GM18520 (cell line): Measurements from ENCODE around the gene CTBS.
"Not testable (repeated sequence)": the region's sequence is repeated elsewhere in the genome, so short reads cannot be mapped to it uniquely, and the experiment has no call there.

Experiments used
- ATAC-seq: cut with Tn5 transposase; IDR thresholded peaks from one replicate; pipeline ENCODE4 v1.9.1; 2021; ENCODE audit not compliant: unreplicated experiment

Gene CTBS

GRCh38 chr1:84585803-84586202 lies 11.6 kb upstream of the CTBS start:
- no peak for ATAC-seq

DNA sequence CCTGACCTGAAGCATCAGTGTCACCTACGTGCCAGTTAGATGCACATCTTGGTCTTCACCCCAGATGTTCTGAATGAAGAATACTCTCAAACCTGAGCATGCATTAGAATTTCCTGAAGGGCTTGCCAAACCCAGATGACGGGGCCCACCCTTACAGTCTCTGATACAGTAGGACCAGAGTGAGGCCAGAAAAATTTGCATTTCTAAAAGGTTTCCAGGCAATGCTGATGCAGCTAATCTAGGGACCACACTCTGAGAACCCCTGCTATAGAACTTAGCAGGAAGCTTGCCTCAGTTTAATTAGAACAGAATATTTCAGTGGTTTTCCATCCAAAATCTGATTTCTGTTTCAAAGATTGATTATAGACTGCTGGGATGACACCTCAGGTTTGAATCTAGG lies 9.9 kb upstream of the CTBS start:
- no peak for ATAC-seq

DNA sequence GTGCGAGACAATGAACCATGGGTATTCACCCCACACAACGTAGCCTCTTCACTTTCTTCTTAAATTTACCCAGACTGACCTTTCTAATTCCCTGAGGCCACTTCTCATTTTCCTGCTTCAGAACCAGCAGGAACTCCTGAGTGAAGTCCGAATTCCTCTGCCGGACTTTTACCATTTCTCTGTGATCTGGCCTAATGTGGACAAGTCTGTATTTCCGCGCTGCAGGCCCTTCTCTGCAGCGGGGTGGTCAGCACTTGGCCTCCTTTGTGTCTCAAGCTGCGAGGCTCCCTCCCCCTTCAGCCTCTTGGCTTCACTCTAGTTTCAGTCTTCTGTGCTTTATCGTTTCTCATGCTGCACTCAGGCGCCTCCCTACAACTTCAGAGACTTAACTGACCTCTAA lies 9.4 kb upstream of the CTBS start:
- ATAC-seq = no peak

DNA sequence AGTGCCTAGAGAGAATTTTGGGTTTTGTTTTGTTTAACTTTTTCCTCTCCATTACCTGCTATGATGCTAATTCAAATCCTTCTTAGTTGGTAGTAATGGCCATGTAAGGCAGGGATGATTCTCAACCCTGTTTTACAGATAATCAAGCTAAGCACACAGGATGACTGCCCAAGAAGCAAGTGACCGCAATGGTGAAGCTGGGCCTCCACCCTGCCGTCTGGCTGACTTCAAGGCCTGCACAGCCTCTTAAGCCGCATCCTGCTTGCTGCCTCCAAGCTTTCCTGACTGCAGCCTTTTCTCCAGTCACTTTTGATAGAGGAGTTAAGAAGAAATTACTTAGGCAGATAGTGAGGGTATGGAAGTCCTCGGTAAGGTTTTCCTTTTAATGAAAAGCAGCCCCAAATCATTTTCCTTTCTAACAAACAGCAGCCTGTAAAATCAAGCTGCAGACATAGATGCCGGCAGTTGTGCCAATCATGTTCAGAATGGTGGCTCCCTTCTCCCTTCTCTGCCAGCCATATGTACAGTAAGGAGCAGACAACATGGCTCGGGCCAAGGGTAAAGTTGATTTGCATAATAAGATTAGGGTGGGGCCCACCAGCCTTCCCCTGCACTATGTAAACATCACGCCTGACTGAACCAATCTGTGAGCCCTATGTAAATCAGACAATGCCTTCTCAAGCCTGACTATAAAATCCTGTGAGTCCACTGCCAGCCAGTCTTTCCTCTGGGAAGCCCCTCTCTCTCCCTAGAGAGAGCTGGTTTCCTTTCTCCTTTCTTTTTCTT lies 8.8 kb upstream of the CTBS start:
- ATAC-seq = no peak

DNA sequence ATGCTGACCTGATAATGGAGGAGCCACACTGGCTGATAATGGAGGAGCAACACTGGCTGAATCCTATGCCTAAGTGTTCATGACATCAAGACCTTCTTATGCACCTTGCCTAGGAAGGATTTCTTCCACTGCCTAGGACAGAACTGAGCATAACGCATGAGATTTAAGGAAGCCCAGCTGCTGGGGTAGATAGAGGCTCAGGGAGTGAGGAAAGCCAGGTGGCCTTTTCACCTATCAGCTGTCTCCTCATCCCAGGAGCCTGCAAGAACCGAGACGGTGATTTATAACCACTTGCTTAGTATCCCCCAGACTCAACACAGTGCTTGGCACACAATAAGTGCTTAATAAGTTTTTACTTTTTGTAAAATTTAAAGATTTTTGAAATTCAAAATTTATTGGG lies 7.4 kb upstream of the CTBS start:
- no peak for ATAC-seq

- ATAC-seq = no peak
These were observed 696 bp upstream of the CTBS start for GRCh38 chr1:84574936-84575335.

- ATAC-seq = no peak
These were observed 716 bp downstream of the CTBS start for GRCh38 chr1:84573481-84573966.

GRCh38 chr1:84571150-84571535 lies 3.1 kb downstream of the CTBS start:
- no peak for ATAC-seq

- ATAC-seq = no peak
These were observed 3.6 kb downstream of the CTBS start for GRCh38 chr1:84570436-84571149.

DNA sequence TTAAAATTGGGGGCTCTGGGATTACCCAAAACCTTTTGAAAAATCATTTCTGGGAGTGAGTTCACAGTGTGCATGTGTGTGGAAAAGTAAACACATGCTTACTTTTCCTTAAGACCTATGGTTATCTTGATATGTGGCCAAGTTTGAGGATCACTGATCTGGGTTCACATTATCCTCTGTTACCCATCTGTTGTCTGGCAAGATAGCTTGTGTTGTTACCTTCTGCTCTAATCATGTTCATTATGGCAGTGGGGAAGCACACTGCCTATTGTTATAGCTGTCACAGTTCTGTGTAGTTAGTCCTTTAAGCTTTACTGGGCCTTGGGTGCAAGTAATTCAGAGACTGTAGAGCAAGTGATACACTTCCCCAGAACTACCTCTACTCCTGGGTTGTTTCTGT lies 5.0 kb downstream of the CTBS start:
- no peak for ATAC-seq

GRCh38 chr1:84550826-84551225 lies 23.4 kb downstream of the CTBS start:
- no peak for ATAC-seq

DNA sequence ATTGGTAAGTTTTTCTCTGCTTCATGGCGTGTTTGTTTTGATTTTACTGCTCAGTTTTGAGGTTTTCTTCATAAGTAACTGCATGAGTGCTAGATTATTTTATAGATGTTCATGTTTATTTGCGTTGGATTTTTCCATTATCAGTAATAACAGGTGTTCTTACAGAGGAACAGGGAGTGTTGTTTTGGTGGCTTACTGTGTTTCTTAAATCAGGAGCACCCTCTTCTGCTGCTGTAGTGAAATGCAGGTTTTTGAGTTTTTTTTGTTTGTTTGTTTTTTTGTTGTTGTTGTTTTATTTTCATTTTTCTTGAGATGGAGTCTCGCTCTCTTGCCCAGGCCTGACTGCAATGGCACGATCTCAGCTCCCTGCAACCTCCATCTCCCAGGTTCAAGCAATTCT lies 32.6 kb downstream of the CTBS start:
- ATAC-seq = no peak

DNA sequence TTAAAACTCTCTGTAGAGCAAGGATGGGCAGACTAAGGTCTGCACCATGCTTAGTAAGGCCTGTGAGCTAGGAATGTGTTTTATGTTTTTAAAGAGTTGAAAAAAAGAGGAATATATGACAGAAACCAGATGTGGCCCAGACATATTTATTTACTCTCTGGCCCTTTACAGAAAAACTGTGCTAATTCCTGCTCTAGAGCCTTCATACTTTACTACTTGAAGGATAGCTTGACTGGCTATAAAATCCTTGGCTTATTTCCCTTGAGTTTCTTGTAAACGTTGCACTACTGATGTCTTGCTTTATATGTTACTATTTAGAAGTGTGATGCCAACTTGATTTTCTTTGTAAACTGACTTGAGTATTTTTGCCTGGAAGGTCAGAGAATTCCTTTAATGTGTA lies 33.5 kb downstream of the CTBS start:
- ATAC-seq = no peak

DNA sequence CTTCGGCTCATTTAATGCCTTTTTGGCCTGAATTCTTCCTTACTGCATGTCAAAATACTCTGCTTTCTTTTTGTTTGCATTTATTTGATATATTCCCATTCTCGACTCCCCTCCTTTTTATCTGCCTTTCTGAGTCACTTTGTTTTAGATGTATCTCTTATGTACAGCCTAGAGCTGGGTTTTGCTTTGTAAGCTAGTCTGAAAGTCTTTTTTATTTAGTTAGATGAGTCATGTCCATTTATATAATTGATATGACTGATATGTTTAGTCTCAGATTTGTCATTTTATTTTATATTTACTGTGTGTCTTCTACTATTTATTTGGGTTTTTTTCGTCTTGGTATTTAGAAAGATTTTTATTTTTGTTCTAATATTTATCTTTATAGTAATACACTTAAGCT lies 34.3 kb downstream of the CTBS start:
- no peak for ATAC-seq

DNA sequence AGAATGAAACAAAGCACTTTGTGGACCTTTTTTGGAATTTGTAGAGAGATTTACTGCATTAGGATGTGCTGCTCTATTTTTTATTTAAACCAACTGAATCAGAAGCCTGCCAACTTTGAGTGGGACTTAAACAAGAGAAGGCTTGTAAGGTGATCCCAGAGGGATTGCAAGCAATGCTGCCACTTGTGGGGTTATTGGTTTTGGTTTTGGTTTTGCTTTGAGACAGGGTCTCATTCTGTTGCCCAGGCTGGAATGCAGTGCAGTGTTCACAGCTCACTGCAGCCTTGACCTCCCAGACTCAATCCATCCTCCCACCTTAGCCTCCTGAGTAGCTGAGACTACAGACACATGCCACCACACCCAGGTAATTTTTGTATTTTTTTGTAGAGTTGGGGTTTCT lies 35.6 kb downstream of the CTBS start:
- peak; percentile 40 for ATAC-seq

DNA sequence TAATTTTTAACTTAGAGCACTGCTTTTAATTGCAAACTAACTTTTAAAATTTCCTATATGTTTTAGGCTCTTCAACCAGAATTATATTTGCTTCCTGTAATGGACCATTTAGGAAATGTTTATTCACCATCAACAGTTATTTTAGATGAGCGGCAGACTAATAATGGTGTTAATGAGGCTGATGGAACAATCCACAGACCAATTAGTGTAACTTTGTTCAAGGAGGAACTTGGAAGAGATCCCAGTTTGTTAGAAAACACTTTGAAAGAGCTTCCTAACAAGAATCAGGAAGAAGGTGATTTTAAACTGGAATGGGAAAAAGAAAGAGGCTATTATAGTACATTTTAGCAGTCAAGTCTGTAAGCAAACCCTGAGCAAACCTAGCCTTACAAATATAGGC lies 48.5 kb downstream of the CTBS start:
- ATAC-seq = no peak

DNA sequence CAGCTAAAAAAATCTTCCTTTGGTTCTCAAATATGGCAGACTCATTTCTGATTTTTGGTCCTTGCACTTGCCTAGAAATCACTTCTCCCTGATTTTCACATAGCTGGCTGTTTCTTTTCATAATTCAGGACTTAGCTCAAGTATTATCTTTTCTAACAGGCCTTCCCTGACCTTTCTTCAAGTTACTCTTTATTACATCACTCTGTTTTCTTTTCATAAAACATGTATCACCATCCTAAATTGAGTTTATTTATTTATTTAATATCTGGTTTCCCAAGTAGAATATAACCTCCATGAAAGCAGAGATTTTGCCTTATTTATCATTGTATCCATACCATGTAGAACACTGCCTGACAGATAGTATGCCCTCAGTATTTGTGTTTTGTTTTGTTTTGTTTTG lies 49.6 kb downstream of the CTBS start:
- no peak for ATAC-seq

DNA sequence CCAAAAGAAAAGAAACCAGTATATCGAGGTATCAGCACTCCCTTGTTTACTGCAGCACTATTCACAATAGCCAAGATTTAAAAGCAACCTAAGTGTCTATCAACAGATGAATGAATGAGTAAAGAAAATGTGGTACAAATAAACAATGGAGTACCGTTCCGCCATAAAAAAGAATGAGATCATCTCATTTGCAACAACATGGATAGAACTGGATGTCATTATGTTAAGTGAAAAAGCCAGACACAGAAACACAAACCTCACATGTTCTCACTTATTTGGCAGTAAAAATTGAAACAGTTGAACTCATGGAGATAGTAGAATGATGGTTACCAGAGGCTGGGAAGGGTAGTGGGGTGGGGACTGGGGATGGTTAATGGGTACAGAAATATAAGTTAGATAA lies 63.6 kb downstream of the CTBS start:
- ATAC-seq = no peak

- no peak for ATAC-seq
These were observed 64.1 kb downstream of the CTBS start for GRCh38 chr1:84510165-84510564.

DNA sequence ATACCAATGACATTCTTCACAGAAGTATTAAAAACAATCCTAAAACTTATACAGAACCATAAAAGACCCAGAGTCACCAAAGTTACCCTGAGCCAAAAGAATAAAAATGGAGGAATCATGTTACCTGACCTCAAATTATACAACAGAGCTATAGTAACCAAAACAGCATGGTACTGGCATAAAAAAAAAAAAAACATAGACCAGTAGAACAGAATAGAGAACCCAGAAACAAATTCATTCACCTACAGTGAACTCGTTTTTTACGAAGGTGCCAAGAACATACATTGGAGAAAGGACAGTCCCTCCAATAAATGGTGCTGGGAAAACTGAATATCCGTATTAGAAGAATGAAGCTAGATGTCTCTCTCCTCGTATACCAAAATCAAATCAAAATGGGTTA lies 65.2 kb downstream of the CTBS start:
- ATAC-seq = no peak

DNA sequence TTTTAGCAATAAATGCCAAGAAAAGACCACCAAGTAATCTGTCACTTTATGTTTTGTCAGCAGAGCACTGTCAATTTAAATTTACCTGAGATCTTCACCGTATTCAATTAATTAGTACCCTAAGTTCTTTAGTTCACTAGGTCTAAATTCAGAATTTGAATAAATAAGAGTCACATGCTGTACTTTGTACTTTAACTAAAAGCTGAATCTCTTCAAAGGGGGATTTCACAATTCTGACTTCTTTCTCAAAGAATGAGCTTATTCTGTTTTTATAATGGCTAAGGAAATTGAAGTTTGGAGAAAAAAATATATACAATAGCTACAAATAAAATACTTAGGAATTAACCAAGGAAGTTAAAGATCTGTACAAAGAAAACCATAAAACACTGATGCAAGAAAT lies 65.7 kb downstream of the CTBS start:
- no peak for ATAC-seq

DNA sequence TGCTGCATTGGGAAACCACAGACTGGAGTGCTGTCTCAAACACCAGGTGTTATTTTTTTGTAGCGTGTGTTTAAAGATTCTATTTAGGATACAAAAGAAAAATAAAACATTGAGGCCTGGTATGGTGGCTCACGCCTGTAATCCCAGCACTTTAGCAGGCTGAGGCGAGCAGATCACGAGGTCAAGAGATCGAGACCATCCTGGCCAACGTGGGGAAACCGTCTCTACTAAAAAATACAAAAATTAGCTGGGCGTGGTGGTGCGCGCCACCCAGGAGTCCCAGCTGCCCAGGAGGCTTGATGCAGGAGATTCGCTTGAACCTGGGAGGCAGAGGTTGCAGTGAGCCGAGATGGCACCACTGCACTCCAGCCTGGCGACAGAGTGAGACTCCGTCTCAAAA lies 66.4 kb downstream of the CTBS start:
- not testable (repeated sequence) for ATAC-seq
